ENCODE results near the gene ULK3.

GRCh38 chr15:74792227-74793016 is 50.5 kb downstream of the ULK3 start:
- TF ChIP-seq CTCF (IDR thresholded peaks at IDR 0.05; ENCODE audit: borderline replicate concordance, extremely low read depth, low read length, poor library complexity, severe bottlenecking) = no peak
- TF ChIP-seq EZH2 (IDR thresholded peaks at IDR 0.05; ENCODE audit: borderline replicate concordance, low read depth, low read length, severe bottlenecking) = no peak
